Measurements from ENCODE around the gene MRPL20. TPM values are rescaled to one million over a fixed set of nuclear protein-coding genes. Genes with fewer than 3 reads are reported as not detected.
"Not testable (repeated sequence)": the region's sequence is repeated elsewhere in the genome, so short reads cannot be mapped to it uniquely, and the experiment has no call there.

MRPL20 gene
- total RNA-seq, 4 donors from 2014 or later: 123 to 199 (median 160) TPM

- Histone ChIP-seq H3K9me3 (no peaks in the 10 kb centered on the region), H3K4me3 (replicated peaks in 1 of 3) (no peak overlapping the region), H3K27ac (no peak overlapping the region), H3K36me3 (peaks cover 0 to 4% of the 10 kb centered on the region in 2 donors), H3K4me1 (peaks cover 23 to 25% of the 10 kb centered on the region in 2 donors), H3K27me3 (no peaks in the 10 kb centered on the region)
- TF ChIP-seq POLR2A (IDR thresholded peaks at IDR 0.05): no peak
- TF ChIP-seq CTCF (IDR thresholded peaks at IDR 0.05): no peak
- WGBS, 2 donors: 70 to 82% methylated on average over 10 to 12 of the region's 12 CpGs
- DNase-seq: no peak
- intact Hi-C loops (cut with DNase I): loop anchor here (10.0 kb wide), 1 partner anchor 257 kb away; the partner anchor contains the start of gene C1orf159
These were observed 35.7 kb downstream of the MRPL20 start for GRCh38 chr1:1371364-1371745.

- H3K4me3 ChIP-seq (replicated peaks in 1 of 3): no peak overlapping the region
- H3K36me3 ChIP-seq: peaks cover 0 to 4% of the 10 kb centered on the region in 2 donors
- TF ChIP-seq CTCF (IDR thresholded peaks at IDR 0.05): no peak
- peaks cover 20 to 25% of the 10 kb centered on the region in 2 donors for H3K4me1 ChIP-seq
- DNase-seq: no peak
- no peaks in the 10 kb centered on the region for H3K9me3 ChIP-seq
- H3K27ac ChIP-seq: no peak overlapping the region
- H3K27me3 ChIP-seq: no peaks in the 10 kb centered on the region
- 78 to 87% methylated on average over 6 to 12 of the region's 16 CpGs for WGBS, 2 donors
- intact Hi-C loops (cut with DNase I): loop anchor here (10.0 kb wide), 1 partner anchor 256 kb away; the partner anchor contains the start of gene C1orf159
These were observed 36.3 kb downstream of the MRPL20 start for GRCh38 chr1:1370771-1371300.

GRCh38 chr1:1370094-1370493 lies 37.0 kb downstream of the MRPL20 start:
- H3K36me3 ChIP-seq; H3K27ac ChIP-seq; H3K9me3 ChIP-seq; H3K4me3 ChIP-seq (replicated peaks in 1 of 3); DNase-seq; H3K27me3 ChIP-seq: not testable (repeated sequence)
- intact Hi-C loops (cut with DNase I): loop anchor here (10.0 kb wide), 1 partner anchor 255 kb away; the partner anchor contains the start of gene C1orf159
- peaks cover 18 to 25% of the 10 kb centered on the region in 2 donors for H3K4me1 ChIP-seq
- WGBS, 2 donors: 92 to 96% methylated on average over 14 of the region's 14 CpGs

- no peaks in the 10 kb centered on the region for H3K36me3 ChIP-seq
- H3K27ac ChIP-seq: no peak overlapping the region
- WGBS, 2 donors: 96 to 97% methylated on average over 5 of the region's 5 CpGs
- H3K27me3 ChIP-seq: no peaks in the 10 kb centered on the region
- H3K9me3 ChIP-seq: no peaks in the 10 kb centered on the region
- no peak overlapping the region for H3K4me3 ChIP-seq (replicated peaks in 1 of 3)
- TF ChIP-seq CTCF (IDR thresholded peaks at IDR 0.05) (no peak), POLR2A (IDR thresholded peaks at IDR 0.05) (no peak)
- H3K4me1 ChIP-seq: peaks cover 8 to 9% of the 10 kb centered on the region in 2 donors
- intact Hi-C loops (cut with DNase I): no loop called here
- DNase-seq: no peak
These were observed 39.8 kb downstream of the MRPL20 start for GRCh38 chr1:1367315-1367714.

DNA sequence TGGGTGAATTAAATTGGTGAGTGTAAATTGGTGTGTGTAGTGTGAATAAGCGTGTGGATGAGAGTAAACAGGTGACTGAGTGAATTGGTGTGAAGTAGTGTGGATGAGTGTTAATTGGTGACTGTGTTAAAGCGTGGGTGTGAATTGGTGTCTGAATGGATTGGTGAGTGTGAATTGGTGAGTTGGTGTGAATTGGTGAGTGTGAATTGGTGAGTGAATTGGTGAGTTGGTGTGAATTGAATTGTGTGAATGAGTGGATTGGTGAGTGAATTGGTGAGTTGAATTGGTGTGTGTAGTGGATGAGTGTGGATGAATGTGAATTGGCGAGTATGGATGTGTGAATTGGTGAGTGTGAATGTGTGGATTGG lies 40.4 kb downstream of the MRPL20 start:
- H3K27ac ChIP-seq: no peak overlapping the region
- intact Hi-C loops (cut with DNase I): no loop called here
- peaks cover 2% of the 10 kb centered on the region in 2 donors for H3K4me1 ChIP-seq
- no peaks in the 10 kb centered on the region for H3K9me3 ChIP-seq
- TF ChIP-seq POLR2A (IDR thresholded peaks at IDR 0.05) (no peak), CTCF (IDR thresholded peaks at IDR 0.05) (no peak)
- H3K36me3 ChIP-seq: no peaks in the 10 kb centered on the region
- WGBS, 2 donors: 94 to 97% methylated on average over 3 of the region's 3 CpGs
- H3K27me3 ChIP-seq: no peaks in the 10 kb centered on the region
- DNase-seq: no peak
- no peak overlapping the region for H3K4me3 ChIP-seq (replicated peaks in 1 of 3)

Measured in thyroid gland (tissue), 4 donors.